GM21447 (cell line): ENCODE results near the gene STKLD1.
"Not testable (repeated sequence)": the region's sequence is repeated elsewhere in the genome, so short reads cannot be mapped to it uniquely, and the experiment has no call there.

Source experiments
- ATAC-seq: cut with Tn5 transposase; IDR thresholded peaks from one replicate; pipeline ENCODE4 v1.9.1; 2021; ENCODE audit not compliant: unreplicated experiment

Gene STKLD1

GRCh38 chr9:133360400-133361393 lies 15.5 kb upstream of the STKLD1 start:
- ATAC-seq: no peak

GRCh38 chr9:133361507-133362092 lies 14.6 kb upstream of the STKLD1 start:
- ATAC-seq: no peak

- ATAC-seq: no peak
Observed at GRCh38 chr9:133362359-133363044, 13.7 kb upstream of the STKLD1 start.

- no peak for ATAC-seq
Observed at GRCh38 chr9:133366435-133366834, 9.7 kb upstream of the STKLD1 start.

- no peak for ATAC-seq
Observed at GRCh38 chr9:133367221-133367620, 8.9 kb upstream of the STKLD1 start.

GRCh38 chr9:133367778-133368177 lies 8.4 kb upstream of the STKLD1 start:
- no peak for ATAC-seq

- ATAC-seq: no peak
Observed at GRCh38 chr9:133368249-133368881, 7.8 kb upstream of the STKLD1 start.

GRCh38 chr9:133369422-133369821 lies 6.7 kb upstream of the STKLD1 start:
- no peak for ATAC-seq

- ATAC-seq: no peak
Observed at GRCh38 chr9:133369933-133370332, 6.2 kb upstream of the STKLD1 start.

GRCh38 chr9:133370685-133371084 lies 5.5 kb upstream of the STKLD1 start:
- no peak for ATAC-seq

- no peak for ATAC-seq
Observed at GRCh38 chr9:133371261-133371711, 4.9 kb upstream of the STKLD1 start.

- no peak for ATAC-seq
Observed at GRCh38 chr9:133372144-133372543, 4.0 kb upstream of the STKLD1 start.

- ATAC-seq: no peak
Observed at GRCh38 chr9:133374612-133375115, 1.5 kb upstream of the STKLD1 start.

GRCh38 chr9:133375116-133375723 lies 946 bp upstream of the STKLD1 start:
- ATAC-seq: peak; percentile 13

GRCh38 chr9:133377280-133377679 lies 1.1 kb downstream of the STKLD1 start:
- not testable (repeated sequence) for ATAC-seq

GRCh38 chr9:133377721-133378216 lies 1.6 kb downstream of the STKLD1 start:
- ATAC-seq: no peak

GRCh38 chr9:133378408-133378962 lies 2.3 kb downstream of the STKLD1 start:
- no peak for ATAC-seq

GRCh38 chr9:133379153-133380086 lies 3.3 kb downstream of the STKLD1 start:
- no peak for ATAC-seq

- ATAC-seq: no peak
Observed at GRCh38 chr9:133380734-133381133, 4.6 kb downstream of the STKLD1 start.
